GM12892 (cell line): ENCODE results near the gene PIAS4.

Experiments
- DNase-seq: peaks from one replicate; pipeline ENCODE4 v3.0.0; 2011; ENCODE audit not compliant: insufficient read length
- FAIRE-seq: peaks from 2 replicates; lab custom pipeline; 2011; peaks lifted over from hg19 to GRCh38; lab: Jason Lieb, UNC
- POLR2A ChIP-seq: IDR thresholded peaks from 2 replicates; pipeline ENCODE4 v1.6.1; 2011; ENCODE audit warnings: low read depth, low read length, control low read depth
- POLR2AphosphoS5 ChIP-seq: IDR thresholded peaks from 2 replicates; pipeline ENCODE4 v1.6.1; 2011; ENCODE audit warnings: low read depth, low read length, control low read depth
- TAF1 ChIP-seq: IDR thresholded peaks from 2 replicates; pipeline ENCODE4 v1.6.1; 2011; ENCODE audit warnings: low read depth, mild to moderate bottlenecking, control low read depth, low read length, borderline replicate concordance

Gene PIAS4

GRCh38 chr19:3969435-3970312 lies 37.9 kb upstream of the PIAS4 start:
- TF ChIP-seq POLR2AphosphoS5 (no peak), POLR2A (no peak), TAF1 (no peak)
- no peak for DNase-seq
- FAIRE-seq, result no peak

GRCh38 chr19:3970313-3970807 lies 37.2 kb upstream of the PIAS4 start:
- no peak for FAIRE-seq
- DNase-seq, result no peak
- TF ChIP-seq POLR2AphosphoS5 (no peak), POLR2A (no peak), TAF1 (no peak)

GRCh38 chr19:3970808-3971598 lies 36.5 kb upstream of the PIAS4 start, which contains the start of gene DAPK3:
Gene DAPK3 (minus strand): TSS chr19:3971099. CDS start chr19:3969735, 1,364 bp downstream.
- FAIRE-seq (peak; percentile 96), DNase-seq (peak; percentile 98)
- peak; percentile 49; the same call in 1 of the 2 replicates for TF ChIP-seq POLR2AphosphoS5
- TF ChIP-seq POLR2A, result peak; percentile 54; the same call in 1 of the 2 replicates
- TF ChIP-seq TAF1, result no peak

GRCh38 chr19:3975144-3975543 lies 32.4 kb upstream of the PIAS4 start:
- TF ChIP-seq TAF1, result no peak
- TF ChIP-seq POLR2A, result no peak
- no peak for TF ChIP-seq POLR2AphosphoS5
- FAIRE-seq (no peak), DNase-seq (no peak)

GRCh38 chr19:3975637-3976087 lies 31.9 kb upstream of the PIAS4 start:
- peak; percentile 94 for TF ChIP-seq POLR2AphosphoS5
- no peak for TF ChIP-seq TAF1
- peak; percentile 84 for TF ChIP-seq POLR2A
- FAIRE-seq, result no peak
- no peak for DNase-seq

- DNase-seq (peak; percentile 13), FAIRE-seq (no peak)
- TF ChIP-seq POLR2A, result peak; percentile 69
- TF ChIP-seq TAF1, result no peak
- TF ChIP-seq POLR2AphosphoS5, result peak; percentile 84
These were observed 30.9 kb upstream of the PIAS4 start for GRCh38 chr19:3976495-3977241.

- DNase-seq (peak; percentile 24), FAIRE-seq (no peak)
- TF ChIP-seq POLR2A, result no peak; the same call in none of the 2 replicates
- peak; percentile 49; the same call in 1 of the 2 replicates for TF ChIP-seq POLR2AphosphoS5
These were observed 30.0 kb upstream of the PIAS4 start for GRCh38 chr19:3977242-3978143.

- DNase-seq (no peak), FAIRE-seq (no peak)
- no peak; the same call in 1 of the 2 replicates for TF ChIP-seq POLR2AphosphoS5
- no peak for TF ChIP-seq TAF1
- no peak for TF ChIP-seq POLR2A
These were observed 29.4 kb upstream of the PIAS4 start for GRCh38 chr19:3978145-3978544.

- DNase-seq (peak; percentile 10), FAIRE-seq (no peak)
- TF ChIP-seq POLR2AphosphoS5 (no peak), POLR2A (no peak), TAF1 (no peak)
These were observed 28.3 kb upstream of the PIAS4 start for GRCh38 chr19:3979289-3979673.

GRCh38 chr19:3979674-3980352 lies 27.7 kb upstream of the PIAS4 start:
- DNase-seq, result peak; percentile 19
- no peak for FAIRE-seq
- peak; percentile 78 for TF ChIP-seq POLR2AphosphoS5
- TF ChIP-seq TAF1, result no peak
- TF ChIP-seq POLR2A, result peak; percentile 62
